ENCODE measurements around the gene IL17A. TPM values are rescaled to one million over a fixed set of nuclear protein-coding genes. Genes with fewer than 3 reads are reported as not detected.
"Not testable (repeated sequence)": the region's sequence is repeated elsewhere in the genome, so short reads cannot be mapped to it uniquely, and the experiment has no call there.

The IL17A gene
- total RNA-seq, 2 donors from 2014 or later, result 0.22 to 2.8 TPM

DNA sequence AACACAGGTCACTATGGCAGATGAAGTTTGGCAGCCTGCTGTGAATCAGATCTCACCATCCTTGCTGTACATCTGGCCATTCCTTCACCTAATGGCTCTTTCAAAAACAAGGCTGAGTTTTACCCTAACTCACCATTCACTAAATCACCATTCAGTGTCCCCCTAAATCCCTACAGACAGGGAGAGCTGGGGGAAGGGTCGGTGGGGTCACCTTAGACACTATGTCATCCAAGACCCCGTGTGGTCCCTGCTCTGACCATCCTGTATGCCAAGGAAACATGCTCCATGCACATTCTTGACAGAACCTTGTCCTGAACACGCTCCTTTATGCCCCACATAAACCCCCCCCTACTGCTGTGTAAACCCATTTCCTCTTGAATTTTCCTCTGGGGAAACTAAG, 31.8 kb upstream of the IL17A start:
- Mint-ChIP-seq H3K27me3 (ENCODE audit: low read depth) (peaks cover 58% of the 10 kb centered on the region), H3K36me3 (ENCODE audit: insufficient read depth in 2 of 2) (peaks cover 0 to 9% of the 10 kb centered on the region in 2 donors), H3K4me3 (no peak overlapping the region), H3K9me3 (peaks cover 0 to 3% of the 10 kb centered on the region in 2 donors), H3K27ac (no peak overlapping the region), H3K4me1 (ENCODE audit: low read depth) (peaks cover 42% of the 10 kb centered on the region)
- DNase-seq (no peak), ATAC-seq (replicated peaks in 1 of 2) (no peak)

DNA sequence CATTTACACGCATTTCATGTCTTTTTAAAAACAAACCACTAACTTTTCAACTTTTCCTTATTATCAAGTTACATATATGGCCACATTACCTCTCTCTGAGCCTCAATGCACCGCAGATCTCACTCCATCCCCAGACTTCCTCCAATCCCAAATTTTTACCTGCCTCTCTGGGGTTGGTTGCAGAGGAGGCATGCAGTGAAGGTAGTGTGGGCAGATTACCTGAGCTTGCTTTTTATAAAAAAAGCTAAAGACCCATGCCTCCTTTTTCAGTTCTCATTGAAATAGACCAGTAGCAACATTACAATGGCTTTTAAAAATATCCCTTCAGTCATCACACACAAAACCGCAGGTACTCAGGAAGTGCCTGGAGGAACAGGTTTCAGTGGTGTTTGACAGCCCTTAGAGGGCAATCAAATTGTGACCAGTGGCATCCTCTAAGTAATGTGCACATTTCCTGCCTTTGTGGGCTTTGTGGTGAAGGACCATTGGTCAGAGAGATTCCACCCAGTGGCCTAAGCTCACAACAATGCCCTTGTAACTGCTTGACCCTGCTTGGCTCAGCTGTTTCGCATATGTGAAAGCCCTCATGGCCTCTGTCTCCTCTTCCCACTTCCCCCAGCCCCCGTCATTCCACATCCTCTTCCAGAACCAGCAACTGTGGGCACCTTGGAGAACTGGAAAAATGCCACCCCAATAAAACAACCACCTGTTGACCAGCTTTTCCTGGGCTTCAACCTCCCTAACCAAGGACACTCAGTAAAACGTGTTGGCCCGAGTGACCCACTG, 30.2 kb upstream of the IL17A start:
- peaks cover 57% of the 10 kb centered on the region for H3K4me1 Mint-ChIP-seq (ENCODE audit: low read depth)
- no peak for DNase-seq
- no peak overlapping the region for H3K27ac Mint-ChIP-seq
- peaks cover 5 to 14% of the 10 kb centered on the region in 2 donors for H3K36me3 Mint-ChIP-seq (ENCODE audit: insufficient read depth in 2 of 2)
- H3K9me3 Mint-ChIP-seq, result peaks cover 4% of the 10 kb centered on the region in 2 donors
- peak overlapping the region; percentile 51 to 79 for H3K4me3 Mint-ChIP-seq
- H3K27me3 Mint-ChIP-seq (ENCODE audit: low read depth), result peaks cover 48% of the 10 kb centered on the region
- no peak for ATAC-seq (replicated peaks in 1 of 2)

DNA sequence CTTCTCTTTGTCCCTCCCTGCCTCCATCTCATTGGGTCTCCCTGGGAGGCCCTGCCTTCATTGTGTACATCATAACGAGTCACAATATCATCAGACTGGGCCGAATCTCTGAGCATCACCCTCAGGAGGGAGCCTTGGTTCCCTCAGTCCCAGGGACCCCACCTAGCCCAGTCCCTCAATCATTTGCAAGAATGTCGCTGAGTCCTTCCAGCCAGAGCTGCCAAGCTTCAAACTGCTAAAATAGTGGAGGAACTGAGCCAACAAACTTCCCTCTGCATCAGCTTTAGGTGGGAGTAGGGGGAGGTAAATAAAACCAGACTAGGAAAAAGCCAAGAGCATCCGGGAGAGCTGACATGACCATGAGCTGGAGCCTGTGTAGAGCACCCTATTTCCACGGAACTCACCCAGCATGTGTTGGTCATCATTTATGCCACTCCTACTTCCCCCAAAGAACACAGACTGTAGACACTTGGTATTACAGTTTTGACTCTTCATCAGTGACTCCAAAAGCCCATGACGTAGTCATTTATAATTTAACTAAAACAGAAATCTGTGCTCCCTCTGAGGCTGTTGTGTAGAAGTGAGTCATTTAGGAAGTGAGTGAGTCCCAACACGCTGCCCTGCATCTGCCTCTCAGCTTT, 28.8 kb upstream of the IL17A start:
- Mint-ChIP-seq H3K4me3 (peak overlapping the region; percentile 51 to 79), H3K9me3 (peaks cover 7 to 8% of the 10 kb centered on the region in 2 donors), H3K36me3 (ENCODE audit: insufficient read depth in 2 of 2) (peaks cover 12 to 21% of the 10 kb centered on the region in 2 donors), H3K4me1 (ENCODE audit: low read depth) (peaks cover 70% of the 10 kb centered on the region), H3K27ac (peak overlapping the region; percentile 87), H3K27me3 (ENCODE audit: low read depth) (peaks cover 35% of the 10 kb centered on the region)
- ATAC-seq (replicated peaks in 1 of 2) (peak; percentile 80 to 84), DNase-seq (peak; percentile 62 to 72)

DNA sequence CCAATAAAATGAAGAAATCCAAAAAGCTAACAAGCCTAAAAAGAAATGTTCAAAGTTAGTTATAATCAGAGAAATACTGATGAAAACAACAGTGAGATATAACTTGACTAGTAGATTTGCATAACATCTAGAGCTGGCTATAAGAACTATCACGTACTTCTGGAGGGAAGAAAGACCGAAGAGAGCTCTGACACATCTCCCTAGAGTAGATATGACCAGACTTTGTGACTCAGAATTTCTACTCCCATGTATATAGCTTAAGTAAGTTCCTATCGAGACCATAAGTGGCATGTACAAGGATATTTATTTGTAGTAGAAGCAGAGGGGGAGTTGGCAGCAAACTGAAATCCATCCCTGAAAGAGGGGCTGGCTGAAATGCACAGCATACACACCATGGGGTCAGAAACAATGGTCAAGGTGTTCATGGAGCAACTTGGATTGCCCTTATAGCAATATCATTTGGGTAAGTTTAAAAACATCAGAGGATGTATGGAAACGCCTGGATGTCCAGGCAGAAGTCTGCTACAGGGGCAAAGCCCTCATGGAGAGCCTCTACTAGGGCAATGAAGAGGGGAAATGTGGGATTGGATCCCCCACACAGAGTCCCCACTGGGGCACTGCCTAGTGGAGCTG, 25.6 kb upstream of the IL17A start:
- Mint-ChIP-seq H3K27me3 (ENCODE audit: low read depth) (peaks cover 27% of the 10 kb centered on the region), H3K4me3 (peak overlapping the region; percentile 49 to 64), H3K4me1 (ENCODE audit: low read depth) (peaks cover 83% of the 10 kb centered on the region), H3K9me3 (peaks cover 7 to 8% of the 10 kb centered on the region in 2 donors), H3K27ac (peak overlapping the region; percentile 86), H3K36me3 (ENCODE audit: insufficient read depth in 2 of 2) (peaks cover 12 to 18% of the 10 kb centered on the region in 2 donors)
- no peak for DNase-seq
- ATAC-seq (replicated peaks in 1 of 2), result peak; percentile 67 to 68

DNA sequence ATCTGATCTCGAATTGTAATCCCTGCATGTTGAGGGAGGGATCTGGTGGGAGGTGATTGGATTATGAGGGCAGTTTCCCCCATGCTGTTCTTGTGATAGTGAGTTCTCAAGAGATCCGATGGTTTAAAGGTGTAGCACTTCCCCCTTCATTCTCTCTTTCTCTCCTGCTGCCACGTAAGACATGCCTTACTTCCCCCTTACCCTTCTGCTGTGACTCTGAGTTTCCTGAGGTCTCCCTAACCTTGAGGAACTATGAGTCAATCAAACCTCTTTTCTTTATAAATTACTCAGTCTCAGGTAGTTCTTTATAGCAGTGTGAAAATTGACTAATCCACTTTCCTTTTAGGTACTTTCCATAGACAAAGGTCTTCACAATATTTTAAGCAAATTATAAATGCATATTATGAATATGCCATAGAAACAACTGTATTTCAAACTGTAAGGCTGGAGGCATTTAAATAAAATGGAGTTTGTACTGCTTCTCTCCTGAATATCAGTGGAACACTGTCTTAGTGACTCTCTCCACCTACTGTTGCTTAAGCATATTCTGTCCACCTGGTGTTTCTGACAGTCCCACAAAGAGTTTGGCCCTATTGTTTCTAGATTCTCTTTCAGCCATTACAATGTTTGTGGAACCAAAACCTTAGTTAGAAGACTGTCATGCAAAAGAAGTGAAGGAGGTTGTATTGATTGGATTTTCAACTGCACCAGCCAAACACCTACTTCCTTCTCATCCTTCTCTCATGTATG, 24.3 kb upstream of the IL17A start:
- DNase-seq (peak; percentile 54 to 67), ATAC-seq (replicated peaks in 1 of 2) (peak; percentile 60 to 63)
- Mint-ChIP-seq H3K9me3 (peaks cover 7 to 8% of the 10 kb centered on the region in 2 donors), H3K27me3 (ENCODE audit: low read depth) (peaks cover 25% of the 10 kb centered on the region), H3K4me1 (ENCODE audit: low read depth) (peaks cover 70% of the 10 kb centered on the region), H3K27ac (peak overlapping the region; percentile 86), H3K36me3 (ENCODE audit: insufficient read depth in 2 of 2) (peaks cover 12 to 16% of the 10 kb centered on the region in 2 donors), H3K4me3 (peak overlapping the region; percentile 49 to 64)

DNA sequence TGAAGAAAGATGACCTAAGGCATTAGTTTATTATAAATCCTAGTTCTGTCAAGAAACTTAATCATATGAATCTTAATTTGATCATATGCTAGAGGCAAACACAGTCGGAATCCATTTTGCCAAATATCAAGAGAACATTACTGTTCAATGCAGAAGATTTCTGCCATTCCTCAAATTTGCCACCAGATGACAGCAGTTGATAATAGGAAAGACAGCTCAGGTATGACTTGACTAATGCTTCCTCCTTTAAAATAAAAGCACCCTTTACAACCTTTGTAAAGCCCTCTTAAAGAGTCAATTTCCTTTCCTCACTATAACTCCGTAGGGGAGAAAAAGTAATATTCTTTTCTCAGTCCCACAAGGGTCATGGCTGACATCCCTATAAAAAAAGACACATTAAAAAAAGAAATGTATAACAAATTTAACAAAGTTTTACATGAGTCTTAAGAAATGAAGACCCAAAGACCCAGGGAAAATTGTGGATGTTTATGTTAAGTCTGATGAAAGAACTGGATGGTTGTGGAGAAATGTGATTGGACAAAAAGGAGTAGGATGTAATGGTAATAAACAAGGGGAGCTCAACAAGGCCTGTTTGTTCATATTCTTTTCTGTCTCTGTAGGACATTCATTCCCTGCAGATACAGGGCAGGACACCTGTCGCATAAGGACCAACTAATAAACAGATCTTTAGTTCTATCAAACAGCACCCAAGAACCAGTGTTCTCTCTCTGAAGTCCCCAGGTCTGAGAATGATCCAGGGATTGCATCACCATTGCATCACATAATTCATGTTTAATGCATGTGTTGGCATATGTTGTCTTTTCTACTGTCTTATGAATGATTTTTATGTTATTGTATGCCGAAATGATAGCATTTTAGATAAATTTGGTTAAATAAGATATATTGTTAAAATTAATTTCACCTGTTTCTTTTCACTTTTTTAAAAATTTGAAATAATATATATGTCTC, 23.0 kb upstream of the IL17A start:
- Mint-ChIP-seq H3K4me1 (ENCODE audit: low read depth) (peaks cover 56% of the 10 kb centered on the region), H3K4me3 (peak overlapping the region in 1 of 2 donors; percentile 45), H3K27ac (peak overlapping the region; percentile 86), H3K27me3 (ENCODE audit: low read depth) (peaks cover 36% of the 10 kb centered on the region), H3K36me3 (ENCODE audit: insufficient read depth in 2 of 2) (peaks cover 12 to 15% of the 10 kb centered on the region in 2 donors), H3K9me3 (peaks cover 7 to 8% of the 10 kb centered on the region in 2 donors)
- DNase-seq (no peak), ATAC-seq (replicated peaks in 1 of 2) (peak in 1 of 2 donors; percentile 15)

DNA sequence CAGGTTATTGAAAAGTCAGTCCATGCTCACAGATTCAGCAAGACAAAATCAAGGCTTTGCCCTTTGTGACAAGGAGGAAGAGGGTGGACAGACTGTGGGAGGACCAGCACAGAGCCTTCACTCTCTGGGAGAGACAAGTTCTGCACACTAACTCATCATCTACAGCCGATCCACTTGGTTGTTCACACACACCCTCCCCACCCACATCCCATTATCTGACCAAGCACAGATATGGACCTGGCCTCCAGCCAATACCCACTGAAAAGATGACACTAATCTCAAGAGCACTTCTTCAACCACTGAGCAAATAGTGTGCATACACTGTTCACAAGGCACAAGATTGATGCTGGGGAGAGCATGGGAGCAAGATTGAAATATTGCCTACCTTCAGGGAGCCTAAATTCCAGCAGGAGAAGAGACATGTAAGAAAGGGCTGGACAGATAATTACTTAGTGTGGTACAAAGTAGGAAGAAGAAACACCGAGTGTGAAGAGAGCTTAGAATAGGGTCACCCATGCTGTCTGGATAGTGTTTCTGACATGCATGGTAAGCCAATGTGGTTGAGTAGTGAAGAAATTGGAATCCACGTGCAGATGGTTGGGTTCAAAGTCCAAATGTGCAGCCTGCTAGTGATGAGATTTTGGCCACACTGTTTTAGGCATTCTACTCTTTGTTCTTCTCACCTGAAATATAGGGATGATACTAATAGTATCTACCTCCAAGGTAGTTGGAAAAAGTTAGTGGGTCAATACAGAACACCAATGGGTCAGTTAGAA, 21.7 kb upstream of the IL17A start:
- ATAC-seq (replicated peaks in 1 of 2), result no peak
- Mint-ChIP-seq H3K9me3 (peaks cover 7 to 8% of the 10 kb centered on the region in 2 donors), H3K4me3 (no peak overlapping the region), H3K36me3 (ENCODE audit: insufficient read depth in 2 of 2) (peaks cover 14 to 18% of the 10 kb centered on the region in 2 donors), H3K27ac (no peak overlapping the region), H3K27me3 (ENCODE audit: low read depth) (peaks cover 37% of the 10 kb centered on the region), H3K4me1 (ENCODE audit: low read depth) (peaks cover 47% of the 10 kb centered on the region)
- no peak for DNase-seq

DNA sequence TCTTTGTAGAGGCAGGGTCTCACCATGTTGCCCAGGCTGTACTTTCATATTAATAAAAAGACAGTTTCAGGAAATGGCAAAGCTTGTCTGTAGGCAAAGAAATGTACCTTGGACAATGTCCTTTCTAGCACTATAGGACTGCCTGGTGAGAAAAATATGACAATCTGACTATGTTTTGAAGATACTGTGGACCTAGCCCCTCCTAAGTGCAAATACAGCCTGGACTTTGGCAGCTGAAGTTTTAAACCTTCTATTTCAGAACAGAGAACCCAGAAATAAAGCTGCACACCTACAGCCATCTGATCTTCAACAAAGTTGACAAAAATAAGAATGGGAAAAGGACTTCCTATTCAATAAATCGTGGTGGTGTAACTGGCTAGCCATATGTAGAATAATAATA, 18.9 kb upstream of the IL17A start:
- DNase-seq, result no peak
- Mint-ChIP-seq H3K4me1 (ENCODE audit: low read depth) (peaks cover 25% of the 10 kb centered on the region), H3K4me3 (no peak overlapping the region), H3K27me3 (ENCODE audit: low read depth) (peaks cover 58% of the 10 kb centered on the region), H3K27ac (no peak overlapping the region), H3K36me3 (ENCODE audit: insufficient read depth in 2 of 2) (peaks cover 2 to 6% of the 10 kb centered on the region in 2 donors), H3K9me3 (peaks cover 0 to 2% of the 10 kb centered on the region in 2 donors)
- no peak for ATAC-seq (replicated peaks in 1 of 2)

DNA sequence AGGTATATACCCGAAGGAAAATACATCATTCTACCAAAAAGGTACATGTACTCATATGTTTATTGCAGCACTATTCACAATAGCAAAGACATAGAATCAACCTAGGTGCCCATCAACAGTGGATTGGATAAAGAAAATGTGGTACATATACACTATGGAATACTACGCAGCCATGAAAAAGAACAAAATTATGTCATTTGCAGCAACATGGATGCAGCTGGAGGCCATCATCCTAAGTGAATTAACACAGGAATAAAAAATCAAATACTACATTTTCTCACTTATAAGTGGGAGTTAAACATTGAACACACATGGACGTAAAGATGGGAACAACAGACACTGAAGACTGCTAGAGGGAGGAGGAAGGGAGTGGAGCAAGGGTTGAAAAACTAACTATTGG, 17.8 kb upstream of the IL17A start:
- peaks cover 15% of the 10 kb centered on the region for H3K4me1 Mint-ChIP-seq (ENCODE audit: low read depth)
- not testable (repeated sequence) for H3K9me3 Mint-ChIP-seq; DNase-seq; ATAC-seq (replicated peaks in 1 of 2); H3K36me3 Mint-ChIP-seq (ENCODE audit: insufficient read depth in 2 of 2); H3K27ac Mint-ChIP-seq; H3K4me3 Mint-ChIP-seq
- peaks cover 69% of the 10 kb centered on the region for H3K27me3 Mint-ChIP-seq (ENCODE audit: low read depth)

DNA sequence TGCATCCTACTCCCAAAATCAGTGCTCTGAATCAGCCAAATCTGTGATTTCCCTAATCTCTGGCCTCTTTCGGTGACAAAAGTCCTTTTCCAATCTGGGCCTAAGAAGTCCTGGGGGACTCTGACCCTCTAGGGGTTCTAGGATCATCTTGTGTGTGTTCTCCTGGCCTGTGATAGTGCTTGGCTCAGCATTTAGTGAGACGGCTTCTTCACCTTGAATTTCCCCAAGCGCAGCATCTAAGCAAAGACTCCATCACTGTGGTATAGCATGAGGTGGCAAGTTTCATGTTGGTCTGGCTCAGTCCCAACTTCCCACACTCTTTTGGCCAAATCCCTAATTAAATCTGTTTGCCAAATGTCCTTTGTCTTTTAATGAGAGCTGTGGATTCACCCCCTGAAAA, 12.1 kb upstream of the IL17A start:
- peaks cover 0 to 2% of the 10 kb centered on the region in 2 donors for H3K9me3 Mint-ChIP-seq
- no peak overlapping the region for H3K27ac Mint-ChIP-seq
- peaks cover 60% of the 10 kb centered on the region for H3K27me3 Mint-ChIP-seq (ENCODE audit: low read depth)
- peaks cover 2% of the 10 kb centered on the region in 2 donors for H3K36me3 Mint-ChIP-seq (ENCODE audit: insufficient read depth in 2 of 2)
- H3K4me1 Mint-ChIP-seq (ENCODE audit: low read depth), result peaks cover 14% of the 10 kb centered on the region
- DNase-seq, result no peak
- H3K4me3 Mint-ChIP-seq, result no peak overlapping the region
- no peak for ATAC-seq (replicated peaks in 1 of 2)

DNA sequence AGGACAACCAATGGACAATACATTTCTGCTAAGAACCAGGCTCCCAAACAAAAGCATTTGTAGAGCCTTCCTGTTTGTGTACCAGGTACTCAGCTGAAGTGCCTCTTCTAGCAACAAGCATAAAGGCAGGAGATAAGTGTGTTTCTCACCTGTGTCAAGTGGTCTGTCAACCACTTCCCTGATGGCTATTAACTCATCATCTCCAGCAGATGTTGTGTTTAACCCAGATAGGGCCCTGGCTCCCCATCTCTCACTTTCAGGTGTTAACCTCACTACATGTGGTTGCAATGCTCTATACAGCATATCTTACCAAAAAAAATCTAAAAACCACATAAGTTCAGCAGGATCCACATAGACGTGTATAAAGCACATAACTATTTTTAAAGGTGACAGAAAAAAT, 9.6 kb upstream of the IL17A start:
- peak in 1 of 2 donors; percentile 28 for DNase-seq
- peaks cover 27% of the 10 kb centered on the region for H3K4me1 Mint-ChIP-seq (ENCODE audit: low read depth)
- H3K27ac Mint-ChIP-seq, result no peak overlapping the region
- H3K9me3 Mint-ChIP-seq, result no peaks in the 10 kb centered on the region
- H3K4me3 Mint-ChIP-seq, result no peak overlapping the region
- no peaks in the 10 kb centered on the region for H3K36me3 Mint-ChIP-seq (ENCODE audit: insufficient read depth in 2 of 2)
- H3K27me3 Mint-ChIP-seq (ENCODE audit: low read depth), result peaks cover 51% of the 10 kb centered on the region
- peak; percentile 69 to 88 for ATAC-seq (replicated peaks in 1 of 2)
